Right lobe of liver (tissue), 4 donors: ENCODE measurements around the gene PARP14.

Experiments
- POLR2A ChIP-seq: fragments of 450-650 bp; IDR thresholded peaks from one replicate; pipeline ENCODE4 v1.6.1; 2017; ENCODE audit warnings: antibody characterized with exemption, mild to moderate bottlenecking
- TF ChIP-seq, protein P1 (sequence below), 4 donors: fragments of 200-600 bp in 3 of 4; fragments of 450-650 bp in 1 of 4; IDR thresholded peaks; one replicate each; pipeline versions ENCODE4 v1.5.1 to v1.8.0; 2016 to 2022; ENCODE audit warnings: antibody characterized with exemption in 4 of 4, mild to moderate bottlenecking in 2 of 4
- donor health status: DM: no; HTN: no; CAD: no.
- donor health status: DM: no; HTN: no; CAD: no.
- donor health status: DM: no; HTN: yes; CAD: no.

DNA sequence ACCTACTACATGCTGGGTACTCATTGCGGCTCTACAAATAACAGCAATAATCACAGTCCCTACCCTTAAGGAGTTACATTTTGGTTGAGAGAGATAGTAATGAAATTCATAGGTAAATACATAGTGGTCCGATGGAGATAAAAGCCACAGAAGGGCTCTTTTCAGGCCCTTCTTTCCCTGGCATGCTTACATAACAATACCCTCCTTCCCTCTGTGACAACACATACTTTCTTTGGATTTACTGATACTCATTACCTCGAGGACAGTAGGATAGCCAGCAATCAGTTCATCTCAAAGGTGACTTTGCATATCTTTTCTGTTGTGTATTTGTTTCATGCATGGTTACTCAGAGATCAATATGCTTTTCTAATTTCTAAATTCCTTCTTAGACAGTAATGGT lies 58.5 kb downstream of the PARP14 start:
- TF ChIP-seq, protein P1, sequence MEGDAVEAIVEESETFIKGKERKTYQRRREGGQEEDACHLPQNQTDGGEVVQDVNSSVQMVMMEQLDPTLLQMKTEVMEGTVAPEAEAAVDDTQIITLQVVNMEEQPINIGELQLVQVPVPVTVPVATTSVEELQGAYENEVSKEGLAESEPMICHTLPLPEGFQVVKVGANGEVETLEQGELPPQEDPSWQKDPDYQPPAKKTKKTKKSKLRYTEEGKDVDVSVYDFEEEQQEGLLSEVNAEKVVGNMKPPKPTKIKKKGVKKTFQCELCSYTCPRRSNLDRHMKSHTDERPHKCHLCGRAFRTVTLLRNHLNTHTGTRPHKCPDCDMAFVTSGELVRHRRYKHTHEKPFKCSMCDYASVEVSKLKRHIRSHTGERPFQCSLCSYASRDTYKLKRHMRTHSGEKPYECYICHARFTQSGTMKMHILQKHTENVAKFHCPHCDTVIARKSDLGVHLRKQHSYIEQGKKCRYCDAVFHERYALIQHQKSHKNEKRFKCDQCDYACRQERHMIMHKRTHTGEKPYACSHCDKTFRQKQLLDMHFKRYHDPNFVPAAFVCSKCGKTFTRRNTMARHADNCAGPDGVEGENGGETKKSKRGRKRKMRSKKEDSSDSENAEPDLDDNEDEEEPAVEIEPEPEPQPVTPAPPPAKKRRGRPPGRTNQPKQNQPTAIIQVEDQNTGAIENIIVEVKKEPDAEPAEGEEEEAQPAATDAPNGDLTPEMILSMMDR (IDR thresholded peaks at IDR 0.05), result no peak
- no peak for TF ChIP-seq POLR2A
